A673 (cell line): ENCODE data around the gene TMEM171. TPM values are rescaled to one million over a fixed set of nuclear protein-coding genes. Genes with fewer than 3 reads are reported as not detected.

Source experiments
- BruUV-seq: library from RNA; stranded (reverse); fragments of 400-500 nt; replicated peaks from 2 replicates; lab custom pipeline; 2021; lab: Mats Ljungman, UMichigan
- CTCF ChIA-PET: fragments of 300-600 bp; sonication (Branson Sonifier 250); formaldehyde crosslinking; loops from one replicate; lab custom pipeline; 2022; ENCODE audit warnings: antibody characterized with exemption; lab: Charles Lee
- POLR2A ChIA-PET: fragments of 300-600 bp; sonication (Branson Sonifier 250); formaldehyde crosslinking; loops from one replicate; lab custom pipeline; 2022; ENCODE audit warnings: antibody characterized with exemption; ENCODE audit not compliant: low non-redundant PET; lab: Charles Lee
- DNase-seq: peaks from one replicate; pipeline ENCODE4 v3.0.0-alpha.2; 2015; ENCODE audit warnings: low spot score
- H3K27ac ChIP-seq: fragments of 200-600 bp; sonication (generic); 2 replicates; pipeline ENCODE4 v1.5.1; 2016; ENCODE audit warnings: mixed run types, low read depth, mild to moderate bottlenecking, mixed read lengths, antibody characterized with exemption, low read length; ENCODE audit not compliant: poor library complexity, severe bottlenecking
- H3K27me3 ChIP-seq: fragments of 200-600 bp; sonication (generic); replicated peaks from 2 replicates; pipeline ENCODE4 v1.6.1; 2017; ENCODE audit warnings: mixed run types, low read depth, mild to moderate bottlenecking, mixed read lengths, antibody characterized with exemption, low read length; ENCODE audit not compliant: insufficient read depth, poor library complexity
- H3K36me3 ChIP-seq: fragments of 200-600 bp; sonication (generic); 2 replicates; pipeline ENCODE4 v1.6.1; 2016; ENCODE audit warnings: mixed run types, mild to moderate bottlenecking, mixed read lengths, antibody characterized with exemption, low read length; ENCODE audit not compliant: insufficient read depth, poor library complexity, severe bottlenecking
- H3K4me1 ChIP-seq: fragments of 200-600 bp; sonication (generic); 2 replicates; pipeline ENCODE4 v1.6.1; 2017; ENCODE audit warnings: mixed run types, mild to moderate bottlenecking, mixed read lengths, antibody characterized with exemption, low read length; ENCODE audit not compliant: insufficient read depth, poor library complexity, severe bottlenecking
- H3K4me3 ChIP-seq: fragments of 200-600 bp; sonication (generic); 2 replicates; pipeline ENCODE4 v1.5.1; 2016; ENCODE audit warnings: low read depth, mixed run types, mild to moderate bottlenecking, mixed read lengths, low read length; ENCODE audit not compliant: poor library complexity, severe bottlenecking
- H3K9me3 ChIP-seq: fragments of 200-600 bp; sonication (generic); 2 replicates; pipeline ENCODE4 v1.6.1; 2016; ENCODE audit warnings: mixed run types, low read depth, mild to moderate bottlenecking, mixed read lengths, antibody characterized with exemption, low read length; ENCODE audit not compliant: poor library complexity, severe bottlenecking
- CTCF ChIP-seq: fragments of 300-800, 200-600 bp; sonication (generic); conservative IDR thresholded peaks from 2 replicates; pipeline ENCODE4 v1.5.1; 2017; ENCODE audit warnings: low read depth, mild to moderate bottlenecking, antibody characterized with exemption, low read length, moderate library complexity, mixed read lengths
- EZH2 ChIP-seq: fragments of 200-600 bp; sonication (generic); IDR thresholded peaks from 2 replicates; pipeline ENCODE4 v1.6.1; 2017; ENCODE audit warnings: borderline replicate concordance, low read depth, mild to moderate bottlenecking, mixed read lengths, antibody characterized with exemption, low read length; ENCODE audit not compliant: poor library complexity, severe bottlenecking
- intact Hi-C: fragments of 100-400 bp; cut with micrococcal nuclease; formaldehyde crosslinking; loops from one replicate; pipeline ENCODE4 v1.10.0; 2022; ENCODE audit not compliant: unreplicated experiment
- total RNA-seq: library from RNA; stranded (reverse); gene quantifications from 2 replicates; pipeline ENCODE4 v1.2.3, GENCODE V29; 2021

Gene TMEM171
- total RNA-seq, 1 experiment from 2014 or later = 2.6 TPM

- Histone ChIP-seq H3K27me3 (no peaks in the 10 kb centered on the region), H3K9me3 (peaks cover 5% of the 10 kb centered on the region), H3K27ac (no peak overlapping the region), H3K36me3 (no peaks in the 10 kb centered on the region), H3K4me3 (no peak overlapping the region), H3K4me1 (no peaks in the 10 kb centered on the region)
- intact Hi-C loops = no loop called here
- DNase-seq = no peak
- TF ChIP-seq CTCF (no peak), EZH2 (no peak)
- BruUV-seq = no TSS peak
- POLR2A ChIA-PET = no interaction called here
- CTCF ChIA-PET = no interaction called here
Measured at GRCh38 chr5:73093943-73094342, 26.4 kb upstream of the TMEM171 start.

GRCh38 chr5:73094415-73094814, 26.0 kb upstream of the TMEM171 start:
- no TSS peak for BruUV-seq
- DNase-seq = no peak
- CTCF ChIA-PET = no interaction called here
- intact Hi-C loops = no loop called here
- TF ChIP-seq EZH2 = no peak
- no peak for TF ChIP-seq CTCF
- Histone ChIP-seq H3K27ac (no peak overlapping the region), H3K4me3 (no peak overlapping the region), H3K36me3 (no peaks in the 10 kb centered on the region), H3K4me1 (no peaks in the 10 kb centered on the region), H3K27me3 (no peaks in the 10 kb centered on the region), H3K9me3 (peaks cover 5% of the 10 kb centered on the region)
- POLR2A ChIA-PET = no interaction called here

- H3K4me1 ChIP-seq = no peaks in the 10 kb centered on the region
- no peaks in the 10 kb centered on the region for H3K27me3 ChIP-seq
- ChIA-PET CTCF (no interaction called here), POLR2A (no interaction called here)
- BruUV-seq = no TSS peak
- no peak overlapping the region for H3K27ac ChIP-seq
- intact Hi-C loops = no loop called here
- DNase-seq = no peak
- H3K4me3 ChIP-seq = no peak overlapping the region
- H3K36me3 ChIP-seq = no peaks in the 10 kb centered on the region
- H3K9me3 ChIP-seq = peaks cover 5% of the 10 kb centered on the region
- no peak for TF ChIP-seq CTCF
- TF ChIP-seq EZH2 = no peak
Measured at GRCh38 chr5:73095564-73096238, 24.7 kb upstream of the TMEM171 start.
